Mesenchymal stem cell (in vitro differentiated cells and primary cell): ENCODE measurements around the gene JMJD4.

Experiments
- DNase-seq: peaks from one replicate; pipeline ENCODE4 v3.0.0-alpha.2; 2013
- H2AFZ ChIP-seq: one replicate; pipeline ENCODE4 v1.6.1; 2013; ENCODE audit warnings: low read depth, mild to moderate bottlenecking, control low read depth, inconsistent platforms, low read length, moderate library complexity
- H2AK5ac ChIP-seq: 2 replicates; pipeline ENCODE4 v1.6.1; 2013; ENCODE audit warnings: low read length, moderate library complexity, mild to moderate bottlenecking, inconsistent platforms; ENCODE audit not compliant: severe bottlenecking
- H2BK120ac ChIP-seq: one replicate; pipeline ENCODE4 v1.6.1; 2013; ENCODE audit warnings: low read depth, mild to moderate bottlenecking, inconsistent platforms, low read length, moderate library complexity
- H2BK12ac ChIP-seq, 2 experiments: one replicate each; pipeline ENCODE4 v1.6.1; 2013; ENCODE audit warnings: inconsistent platforms in 2 of 2, low read length in 2 of 2, mild to moderate bottlenecking in 2 of 2, moderate library complexity in 2 of 2, control low read depth in 1 of 2
- H2BK15ac ChIP-seq: one replicate; pipeline ENCODE4 v1.6.1; 2013; ENCODE audit warnings: mild to moderate bottlenecking, low read depth, inconsistent platforms; ENCODE audit not compliant: poor library complexity, severe bottlenecking
- H2BK5ac ChIP-seq: 2 replicates; pipeline ENCODE4 v1.6.1; 2013; ENCODE audit warnings: low read depth, mild to moderate bottlenecking, low read length, control low read depth, inconsistent platforms; ENCODE audit not compliant: poor library complexity, severe bottlenecking
- H3K14ac ChIP-seq, 2 experiments: one replicate each; pipeline ENCODE4 v1.6.1; 2013; ENCODE audit warnings: inconsistent platforms in 2 of 2, low read length in 2 of 2, control low read depth in 1 of 2, mild to moderate bottlenecking in 1 of 2, moderate library complexity in 1 of 2
- H3K18ac ChIP-seq, 2 experiments: one replicate each; pipeline ENCODE4 v1.6.1; 2013; ENCODE audit warnings: inconsistent platforms in 2 of 2, low read length in 2 of 2, control low read depth in 1 of 2, low read depth in 1 of 2, mild to moderate bottlenecking in 1 of 2
- H3K23ac ChIP-seq, 2 experiments: one replicate each; pipeline ENCODE4 v1.6.1; 2013; ENCODE audit warnings: inconsistent platforms in 2 of 2, low read length in 2 of 2, mild to moderate bottlenecking in 2 of 2, moderate library complexity in 2 of 2, control low read depth in 1 of 2
- H3K27ac ChIP-seq: 2 replicates; pipeline ENCODE4 v1.5.1; 2013; ENCODE audit warnings: mild to moderate bottlenecking, moderate library complexity, low read length, control low read depth, inconsistent platforms; ENCODE audit not compliant: poor library complexity, severe bottlenecking
- H3K27me3 ChIP-seq, 2 experiments: 2 replicates each; pipeline versions ENCODE4 v1.6.1 to v1.7.0; 2013; ENCODE audit warnings: low read length in 2 of 2, mild to moderate bottlenecking in 2 of 2, moderate library complexity in 2 of 2, control low read depth in 1 of 2, inconsistent platforms in 1 of 2; ENCODE audit not compliant: control insufficient read depth in 1 of 2, insufficient read depth in 1 of 2
- H3K36me3 ChIP-seq, 2 experiments: 2 replicates each; pipeline versions ENCODE4 v1.6.1 to v1.7.0; 2013; ENCODE audit warnings: low read length in 2 of 2, control low read depth in 1 of 2, inconsistent platforms in 1 of 2, low read depth in 1 of 2, mild to moderate bottlenecking in 1 of 2; ENCODE audit not compliant: insufficient read depth in 2 of 2, control insufficient read depth in 1 of 2
- H3K4ac ChIP-seq, 2 experiments: one replicate each; pipeline ENCODE4 v1.6.1; 2013; ENCODE audit warnings: inconsistent platforms in 2 of 2, low read length in 2 of 2, mild to moderate bottlenecking in 2 of 2, moderate library complexity in 2 of 2, control low read depth in 1 of 2, low read depth in 1 of 2
- H3K4me1 ChIP-seq: 2 replicates; pipeline ENCODE4 v1.6.1; 2013; ENCODE audit warnings: low read depth, low read length, control low read depth; ENCODE audit not compliant: control insufficient read depth, insufficient read depth
- H3K4me2 ChIP-seq: 2 replicates; pipeline ENCODE4 v1.6.1; 2013; ENCODE audit warnings: low read length, mild to moderate bottlenecking, inconsistent platforms; ENCODE audit not compliant: poor library complexity, severe bottlenecking
- H3K4me3 ChIP-seq, 2 experiments: 2 replicates each; pipeline versions ENCODE4 v1.5.1 to v1.7.0; 2013; ENCODE audit warnings: low read length in 2 of 2, mild to moderate bottlenecking in 2 of 2, control low read depth in 1 of 2, low read depth in 1 of 2; ENCODE audit not compliant: insufficient read depth in 1 of 2
- H3K79me1 ChIP-seq: replicated peaks from 2 replicates; pipeline ENCODE4 v1.6.1; 2013; ENCODE audit warnings: mild to moderate bottlenecking, control low read depth, low read length, inconsistent platforms; ENCODE audit not compliant: poor library complexity, severe bottlenecking
- H3K9ac ChIP-seq: 2 replicates; pipeline ENCODE4 v1.7.0; 2013; ENCODE audit warnings: mild to moderate bottlenecking, low read length, moderate library complexity
- H3K9me3 ChIP-seq: 2 replicates; pipeline ENCODE4 v1.7.0; 2013; ENCODE audit warnings: mild to moderate bottlenecking, low read length; ENCODE audit not compliant: control insufficient read depth
- H4K8ac ChIP-seq: one replicate; pipeline ENCODE4 v1.6.1; 2013; ENCODE audit warnings: inconsistent platforms, mild to moderate bottlenecking, low read length, moderate library complexity
- H4K91ac ChIP-seq: one replicate; pipeline ENCODE4 v1.6.1; 2013; ENCODE audit warnings: mild to moderate bottlenecking, low read length, inconsistent platforms
- WGBS: methylation state at CpG from one replicate; pipeline ENCODE4 v1.1.7; 2013; ENCODE audit warnings: mixed read lengths; 5-methylcytosine and 5-hydroxymethylcytosine counted together

The JMJD4 gene

DNA sequence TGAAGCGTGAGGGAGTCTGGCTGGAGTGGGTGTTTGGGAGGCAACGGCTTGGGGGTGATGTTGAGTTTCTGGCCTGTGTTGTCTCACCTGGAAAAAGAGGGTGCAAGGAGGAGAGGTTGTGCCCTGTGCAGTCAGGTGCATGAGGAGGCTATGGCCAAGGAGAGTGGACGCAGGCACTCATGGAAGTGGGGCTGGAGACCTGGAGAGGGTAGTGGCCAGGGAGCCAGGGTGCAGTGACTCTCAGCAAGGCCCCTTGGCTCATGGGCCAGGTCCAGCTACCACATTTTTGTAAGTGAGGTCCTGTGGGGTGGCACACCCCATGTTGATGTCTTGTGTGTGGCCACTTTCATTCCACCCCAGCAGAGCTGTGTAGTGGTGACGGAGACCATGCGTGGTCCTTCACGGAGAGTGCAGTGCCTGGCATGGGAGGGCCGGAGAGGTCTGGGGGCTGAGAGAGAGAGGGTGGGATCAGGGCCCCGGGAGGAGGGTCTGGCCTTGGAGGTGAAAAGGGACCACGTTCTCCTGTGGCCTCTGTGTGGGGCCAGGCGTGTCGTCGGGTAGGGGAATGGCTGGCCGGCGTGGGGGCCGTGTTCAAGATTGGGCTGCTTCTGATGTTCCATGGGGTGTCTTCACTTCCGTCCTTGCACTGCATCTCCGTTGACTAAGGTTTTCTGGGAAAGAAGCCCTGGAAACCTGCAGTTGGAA, 6.2 kb upstream of the JMJD4 start:
- no peak overlapping the region for H2BK120ac ChIP-seq
- H3K9ac ChIP-seq = no peak overlapping the region
- H3K4me2 ChIP-seq = no peak overlapping the region
- peaks cover 15% of the 10 kb centered on the region for H3K4me1 ChIP-seq
- H3K23ac ChIP-seq = no peak overlapping the region
- H2BK5ac ChIP-seq = no peak overlapping the region
- H3K36me3 ChIP-seq = peaks cover 7 to 40% of the 10 kb centered on the region in 2 experiments
- no peak overlapping the region for H2AFZ ChIP-seq
- no peak overlapping the region for H2AK5ac ChIP-seq
- WGBS = 92% methylated on average over 16 of the region's 17 CpGs
- H3K9me3 ChIP-seq = no peaks in the 10 kb centered on the region
- DNase-seq = no peak
- H3K27me3 ChIP-seq = no peaks in the 10 kb centered on the region
- H3K27ac ChIP-seq = no peak overlapping the region
- H4K8ac ChIP-seq = no peak overlapping the region
- H2BK15ac ChIP-seq = no peak overlapping the region
- H3K79me1 ChIP-seq = peaks cover 62% of the 10 kb centered on the region
- no peak overlapping the region for H2BK12ac ChIP-seq
- no peak overlapping the region for H3K4me3 ChIP-seq
- H3K14ac ChIP-seq = no peak overlapping the region
- no peak overlapping the region for H4K91ac ChIP-seq
- no peak overlapping the region for H3K4ac ChIP-seq
- no peak overlapping the region for H3K18ac ChIP-seq

DNA sequence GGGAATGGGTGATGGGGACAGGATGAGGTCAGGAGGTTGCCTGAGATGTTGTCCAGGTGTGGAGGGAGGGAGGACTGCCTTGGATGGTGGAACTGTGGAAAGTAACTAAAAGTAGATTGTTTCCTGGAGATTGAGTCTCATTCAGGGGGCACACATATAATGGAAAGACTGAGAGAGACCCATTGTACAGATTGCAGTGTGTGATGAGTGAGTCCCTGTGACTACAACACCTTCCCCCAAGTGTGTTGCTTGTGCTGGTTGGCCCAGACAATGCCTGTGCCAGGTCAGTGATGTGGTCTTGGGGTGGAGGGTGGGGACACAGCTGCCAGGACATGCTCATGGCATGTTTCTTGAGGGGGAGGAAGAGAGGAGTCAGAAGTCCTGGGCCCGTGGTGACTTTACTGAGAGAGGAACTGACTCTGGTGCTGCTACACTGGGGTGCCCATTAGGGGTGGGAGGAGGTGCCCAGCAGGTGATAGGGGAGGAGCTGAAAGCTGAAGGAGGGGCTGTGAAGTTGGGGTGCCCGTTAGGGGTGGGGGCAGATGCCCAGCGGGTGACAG, 5.4 kb upstream of the JMJD4 start:
- Histone ChIP-seq H2BK5ac (no peak overlapping the region), H2BK15ac (no peak overlapping the region), H3K4me3 (no peak overlapping the region), H3K14ac (no peak overlapping the region), H3K4me1 (peaks cover 21% of the 10 kb centered on the region), H3K79me1 (peaks cover 57% of the 10 kb centered on the region), H3K27me3 (no peaks in the 10 kb centered on the region), H3K23ac (no peak overlapping the region), H2BK12ac (no peak overlapping the region), H3K9me3 (no peaks in the 10 kb centered on the region), H3K27ac (no peak overlapping the region), H4K8ac (no peak overlapping the region), H4K91ac (no peak overlapping the region), H3K4me2 (no peak overlapping the region), H3K4ac (no peak overlapping the region), H3K36me3 (peaks cover 7 to 32% of the 10 kb centered on the region in 2 experiments), H2AK5ac (no peak overlapping the region), H3K9ac (no peak overlapping the region), H2BK120ac (no peak overlapping the region), H3K18ac (no peak overlapping the region), H2AFZ (no peak overlapping the region)
- no peak for DNase-seq
- 76% methylated on average over 3 of the region's 3 CpGs for WGBS

DNA sequence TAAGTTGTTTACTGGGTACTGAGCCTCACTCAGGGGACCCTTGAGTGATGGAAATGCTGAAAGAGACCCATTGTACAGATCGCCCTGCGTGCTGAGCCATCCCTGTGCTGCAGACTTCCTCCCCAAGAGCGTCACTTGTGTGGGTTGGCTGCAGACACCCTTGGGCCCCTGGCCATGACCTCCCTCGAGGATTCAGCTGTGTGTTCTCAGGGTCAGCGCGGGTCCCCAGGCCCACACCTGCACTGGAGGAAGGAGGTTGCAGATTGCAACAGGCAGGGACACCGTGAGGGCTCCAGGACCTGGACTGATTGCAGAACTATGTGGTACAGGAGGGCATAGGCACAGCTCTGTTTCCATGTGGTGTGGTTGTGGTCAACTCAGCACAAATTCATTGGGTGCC, 4.5 kb upstream of the JMJD4 start:
- 95% methylated on average over 7 of the region's 7 CpGs for WGBS
- H3K9ac ChIP-seq = no peak overlapping the region
- no peak overlapping the region for H2BK15ac ChIP-seq
- H4K8ac ChIP-seq = no peak overlapping the region
- H2AK5ac ChIP-seq = no peak overlapping the region
- H2AFZ ChIP-seq = no peak overlapping the region
- H2BK120ac ChIP-seq = no peak overlapping the region
- H2BK5ac ChIP-seq = no peak overlapping the region
- no peak overlapping the region for H2BK12ac ChIP-seq
- no peak overlapping the region for H3K4me3 ChIP-seq
- H3K27me3 ChIP-seq = no peaks in the 10 kb centered on the region
- peaks cover 7 to 30% of the 10 kb centered on the region in 2 experiments for H3K36me3 ChIP-seq
- no peak overlapping the region for H3K4ac ChIP-seq
- no peak overlapping the region for H3K4me2 ChIP-seq
- no peak overlapping the region for H3K18ac ChIP-seq
- H3K14ac ChIP-seq = no peak overlapping the region
- H3K23ac ChIP-seq = no peak overlapping the region
- H3K9me3 ChIP-seq = no peaks in the 10 kb centered on the region
- H3K27ac ChIP-seq = no peak overlapping the region
- DNase-seq = no peak
- no peak overlapping the region for H4K91ac ChIP-seq
- peaks cover 21% of the 10 kb centered on the region for H3K4me1 ChIP-seq
- peaks cover 53% of the 10 kb centered on the region for H3K79me1 ChIP-seq

DNA sequence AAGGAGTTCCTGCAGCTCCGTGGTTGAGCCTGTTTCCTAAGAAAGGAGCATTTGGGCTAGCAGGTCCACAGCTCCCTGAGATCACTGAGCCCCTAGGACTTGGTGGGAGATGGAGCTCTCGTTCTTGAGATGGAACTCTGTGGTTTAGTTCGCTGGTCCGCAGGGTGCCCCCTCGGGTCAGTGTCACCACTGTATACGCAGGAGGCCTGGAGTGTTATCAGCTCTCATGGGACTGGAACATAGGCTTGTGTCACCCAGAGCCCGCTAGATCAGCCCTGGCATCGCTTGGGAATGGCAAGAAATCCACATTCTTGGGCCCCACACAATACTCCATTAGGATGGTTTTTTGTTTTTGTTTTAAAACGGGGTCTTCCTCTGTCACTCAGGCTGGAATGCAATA, 3.7 kb upstream of the JMJD4 start:
- H3K27ac ChIP-seq = no peak overlapping the region
- H2BK120ac ChIP-seq = no peak overlapping the region

More for the DNA sequence above, 3.7 kb upstream of the JMJD4 start:
- H3K27me3 ChIP-seq = no peaks in the 10 kb centered on the region
- H3K9ac ChIP-seq = no peak overlapping the region
- WGBS = 96% methylated on average over 9 of the region's 9 CpGs
- no peak for DNase-seq
- no peak overlapping the region for H3K18ac ChIP-seq
- H4K91ac ChIP-seq = no peak overlapping the region
- no peak overlapping the region for H2AK5ac ChIP-seq
- H2AFZ ChIP-seq = no peak overlapping the region
- H3K4me3 ChIP-seq = no peak overlapping the region
- no peak overlapping the region for H2BK5ac ChIP-seq
- H3K4me1 ChIP-seq = peaks cover 26% of the 10 kb centered on the region
- peaks cover 7 to 30% of the 10 kb centered on the region in 2 experiments for H3K36me3 ChIP-seq
- no peaks in the 10 kb centered on the region for H3K9me3 ChIP-seq
- no peak overlapping the region for H2BK15ac ChIP-seq
- H3K79me1 ChIP-seq = peaks cover 56% of the 10 kb centered on the region
- H4K8ac ChIP-seq = no peak overlapping the region
- H3K4ac ChIP-seq = no peak overlapping the region
- H3K14ac ChIP-seq = no peak overlapping the region
- H3K23ac ChIP-seq = no peak overlapping the region
- no peak overlapping the region for H3K4me2 ChIP-seq
- H2BK12ac ChIP-seq = no peak overlapping the region
